ENCODE data around the gene RAB36. TPM values are rescaled to one million over a fixed set of nuclear protein-coding genes. Genes with fewer than 3 reads are reported as not detected.

The RAB36 gene
- total RNA-seq, 1 experiment from 2014 or later = 1.1 TPM

- Histone ChIP-seq H2AFZ (ENCODE audit: low read length) (no peak overlapping the region), H3K79me2 (ENCODE audit: low read length) (no peaks in the 10 kb centered on the region), H3K9me3 (ENCODE audit: low read length) (no peaks in the 10 kb centered on the region), H3K27ac (ENCODE audit: low read length) (no peak overlapping the region), H4K20me1 (ENCODE audit: low read length) (no peaks in the 10 kb centered on the region), H3K27me3 (ENCODE audit: low read length) (no peaks in the 10 kb centered on the region), H3K4me1 (ENCODE audit: insufficient read depth, low read length) (no peaks in the 10 kb centered on the region), H3K36me3 (ENCODE audit: low read depth, low read length) (no peaks in the 10 kb centered on the region), H3K9me2 (replicated peaks; ENCODE audit: low read length) (no peaks in the 10 kb centered on the region), H3F3A (ENCODE audit: low read length, unreplicated experiment) (no peaks in the 10 kb centered on the region), H3K9ac (ENCODE audit: low read length) (no peak overlapping the region), H3K4me2 (ENCODE audit: low read length) (no peak overlapping the region), H3K4me3 (ENCODE audit: low read length) (no peak overlapping the region)
- TF ChIP-seq CTCF (conservative IDR thresholded peaks at IDR 0.05; ENCODE audit: low read depth, low read length) (no peak), EZH2phosphoT487 (IDR thresholded peaks at IDR 0.05; ENCODE audit: borderline replicate concordance, low read length) (no peak), EZH2 (IDR thresholded peaks at IDR 0.05; ENCODE audit: low read length, unreplicated experiment) (no peak)
- no peak for DNase-seq
- ChIA-PET CTCF (no interaction called here), POLR2A (ENCODE audit: unreplicated experiment) (no interaction called here)
- intact Hi-C loops (cut with micrococcal nuclease) = no loop called here
- BruUV-seq (replicated peaks) = no TSS peak
- no peak for ATAC-seq
Measured at GRCh38 chr22:23107487-23108248, 37.6 kb upstream of the RAB36 start.

- TF ChIP-seq CTCF (conservative IDR thresholded peaks at IDR 0.05; ENCODE audit: low read depth, low read length) (no peak), EZH2 (IDR thresholded peaks at IDR 0.05; ENCODE audit: low read length, unreplicated experiment) (no peak), EZH2phosphoT487 (IDR thresholded peaks at IDR 0.05; ENCODE audit: borderline replicate concordance, low read length) (no peak)
- CTCF ChIA-PET = no interaction called here
- H3K4me3 ChIP-seq (ENCODE audit: low read length) = no peak overlapping the region
Measured at GRCh38 chr22:23108249-23109078, 36.8 kb upstream of the RAB36 start.

GRCh38 chr22:23109079-23109347 lies 36.3 kb upstream of the RAB36 start:
- Histone ChIP-seq H3F3A (ENCODE audit: low read length, unreplicated experiment) (no peaks in the 10 kb centered on the region), H3K27me3 (ENCODE audit: low read length) (no peaks in the 10 kb centered on the region), H2AFZ (ENCODE audit: low read length) (no peak overlapping the region), H3K79me2 (ENCODE audit: low read length) (no peaks in the 10 kb centered on the region), H3K4me3 (ENCODE audit: low read length) (no peak overlapping the region), H3K27ac (ENCODE audit: low read length) (no peak overlapping the region), H3K9me3 (ENCODE audit: low read length) (no peaks in the 10 kb centered on the region), H3K4me1 (ENCODE audit: insufficient read depth, low read length) (no peaks in the 10 kb centered on the region), H3K36me3 (ENCODE audit: low read depth, low read length) (no peaks in the 10 kb centered on the region), H3K9ac (ENCODE audit: low read length) (no peak overlapping the region), H4K20me1 (ENCODE audit: low read length) (no peaks in the 10 kb centered on the region), H3K9me2 (replicated peaks; ENCODE audit: low read length) (no peaks in the 10 kb centered on the region), H3K4me2 (ENCODE audit: low read length) (no peak overlapping the region)
- intact Hi-C loops (cut with micrococcal nuclease) = no loop called here
- TF ChIP-seq CTCF (conservative IDR thresholded peaks at IDR 0.05; ENCODE audit: low read depth, low read length) (no peak), EZH2 (IDR thresholded peaks at IDR 0.05; ENCODE audit: low read length, unreplicated experiment) (no peak), EZH2phosphoT487 (IDR thresholded peaks at IDR 0.05; ENCODE audit: borderline replicate concordance, low read length) (no peak)
- ATAC-seq = no peak
- BruUV-seq (replicated peaks) = no TSS peak
- DNase-seq = no peak
- POLR2A ChIA-PET (ENCODE audit: unreplicated experiment) = no interaction called here
- CTCF ChIA-PET = no interaction called here

More at GRCh38 chr22:23108249-23109078, 36.8 kb upstream of the RAB36 start:
- Histone ChIP-seq H3K9me2 (replicated peaks; ENCODE audit: low read length) (no peaks in the 10 kb centered on the region), H4K20me1 (ENCODE audit: low read length) (no peaks in the 10 kb centered on the region), H3F3A (ENCODE audit: low read length, unreplicated experiment) (no peaks in the 10 kb centered on the region), H3K4me1 (ENCODE audit: insufficient read depth, low read length) (no peaks in the 10 kb centered on the region), H3K4me2 (ENCODE audit: low read length) (no peak overlapping the region), H2AFZ (ENCODE audit: low read length) (no peak overlapping the region), H3K79me2 (ENCODE audit: low read length) (no peaks in the 10 kb centered on the region), H3K36me3 (ENCODE audit: low read depth, low read length) (no peaks in the 10 kb centered on the region), H3K9me3 (ENCODE audit: low read length) (no peaks in the 10 kb centered on the region), H3K27ac (ENCODE audit: low read length) (no peak overlapping the region), H3K9ac (ENCODE audit: low read length) (no peak overlapping the region), H3K27me3 (ENCODE audit: low read length) (no peaks in the 10 kb centered on the region)
- intact Hi-C loops (cut with micrococcal nuclease) = no loop called here
- POLR2A ChIA-PET (ENCODE audit: unreplicated experiment) = no interaction called here
- no peak for DNase-seq
- no TSS peak for BruUV-seq (replicated peaks)
- ATAC-seq = no peak

Data from PC-3 (cell line).